H1 (cell line): Measurements from ENCODE around the gene NANOGP8. TPM values are rescaled to one million over a fixed set of nuclear protein-coding genes. Genes with fewer than 3 reads are reported as not detected.

ENCODE experiments used
- CTCF ChIA-PET: fragments of 300-600 bp; sonication (Branson Sonifier 250); formaldehyde crosslinking; loops from one replicate; lab custom pipeline; 2021; ENCODE audit not compliant: partially characterized antibody; lab: Charles Lee
- POLR2A ChIA-PET: fragments of 300-600 bp; sonication (Branson Sonifier 250); formaldehyde crosslinking; loops from one replicate; lab custom pipeline; 2021; ENCODE audit warnings: inconsistent platforms; ENCODE audit not compliant: partially characterized antibody; lab: Charles Lee
- DNase-seq, 2 experiments: peaks; one replicate each; pipeline versions ENCODE4 v3.0.0 to v3.0.0-alpha.2; 2010 to 2022; ENCODE audit warnings: low spot score in 2 of 2, low read depth in 1 of 2, mixed read lengths in 1 of 2
- FAIRE-seq: peaks from 2 replicates; lab custom pipeline; 2011; peaks lifted over from hg19 to GRCh38; lab: Jason Lieb, UNC
- H2AFZ ChIP-seq: 2 replicates; pipeline ENCODE4 v1.8.1; 2012; ENCODE audit warnings: low read length, inconsistent platforms
- H2AK5ac ChIP-seq: 2 replicates; pipeline ENCODE4 v1.6.1; 2013; ENCODE audit warnings: low read depth, low read length
- H2BK120ac ChIP-seq: replicated peaks from 2 replicates; pipeline ENCODE3; 2013; ENCODE audit warnings: low read depth, low read length, inconsistent platforms
- H2BK12ac ChIP-seq: 2 replicates; pipeline ENCODE4 v1.6.1; 2013; ENCODE audit warnings: low read depth, low read length
- H2BK15ac ChIP-seq: 2 replicates; pipeline ENCODE4 v1.6.1; 2013; ENCODE audit warnings: low read length
- H2BK20ac ChIP-seq: 2 replicates; pipeline ENCODE4 v1.6.1; 2013; ENCODE audit warnings: low read length
- H2BK5ac ChIP-seq: 2 replicates; pipeline ENCODE4 v1.6.1; 2013; ENCODE audit warnings: low read depth, low read length
- H3K14ac ChIP-seq: 2 replicates; pipeline ENCODE4 v1.6.1; 2013; ENCODE audit warnings: inconsistent platforms; ENCODE audit not compliant: insufficient read length
- H3K18ac ChIP-seq: 2 replicates; pipeline ENCODE4 v1.6.1; 2013; ENCODE audit warnings: low read length; ENCODE audit errors: extremely low read depth
- H3K23ac ChIP-seq: 2 replicates; pipeline ENCODE4 v1.6.1; 2013; ENCODE audit warnings: inconsistent platforms; ENCODE audit not compliant: insufficient read length
- H3K23me2 ChIP-seq: 2 replicates; pipeline ENCODE4 v1.6.1; 2013; ENCODE audit warnings: low read depth, low read length
- H3K27ac ChIP-seq: 2 replicates; pipeline ENCODE4 v1.6.1; 2011; ENCODE audit warnings: low read depth, low read length, inconsistent platforms
- H3K27me3 ChIP-seq, 4 experiments: replicated peaks in 1 of 4; 1 replicate in 1 of 4; 2 replicates in 3 of 4; pipeline versions ENCODE4 v1.6.1 to v1.8.1; 2011 to 2013; ENCODE audit warnings: low read length in 3 of 4, mild to moderate bottlenecking in 3 of 4, inconsistent platforms in 2 of 4, mixed read lengths in 2 of 4, moderate library complexity in 1 of 4; ENCODE audit not compliant: control insufficient read depth in 3 of 4, insufficient read depth in 3 of 4; ENCODE audit errors: extremely low read depth in 1 of 4
- H3K36me3 ChIP-seq, 4 experiments: 2 replicates each; pipeline versions ENCODE4 v1.6.1 to v1.8.1; 2011 to 2013; ENCODE audit warnings: mild to moderate bottlenecking in 4 of 4, low read length in 3 of 4, moderate library complexity in 2 of 4, control low read depth in 1 of 4, inconsistent platforms in 1 of 4; ENCODE audit not compliant: insufficient read depth in 4 of 4, control insufficient read depth in 2 of 4
- H3K4ac ChIP-seq: replicated peaks from 2 replicates; pipeline ENCODE3; 2013; ENCODE audit warnings: low read length, low read depth, mixed read lengths, inconsistent platforms; ENCODE audit not compliant: insufficient read length
- H3K4me1 ChIP-seq, 4 experiments: replicated peaks in 1 of 4; 1 replicate in 1 of 4; 2 replicates in 3 of 4; pipeline versions ENCODE4 v1.6.1 to v1.8.1; 2011 to 2013; ENCODE audit warnings: low read length in 3 of 4, inconsistent platforms in 2 of 4, mixed read lengths in 1 of 4; ENCODE audit not compliant: insufficient read depth in 4 of 4, control insufficient read depth in 3 of 4
- H3K4me2 ChIP-seq, 2 experiments: 2 replicates each; pipeline versions ENCODE4 v1.6.1 to v1.8.1; 2011 to 2013; ENCODE audit warnings: low read depth in 2 of 2, low read length in 2 of 2, control low read depth in 1 of 2, inconsistent platforms in 1 of 2, mild to moderate bottlenecking in 1 of 2; ENCODE audit not compliant: insufficient read depth in 1 of 2
- H3K4me3 ChIP-seq, 4 experiments: fragments of 200-600, 300-600 bp in 1 of 4; sonication (generic), shearing (Covaris generic), sonication (Bioruptor Twin) in 1 of 4; 2 replicates each; pipeline versions ENCODE4 v1.5.1 to v1.8.1; 2011 to 2016; ENCODE audit warnings: low read length in 4 of 4, low read depth in 3 of 4, control low read depth in 2 of 4, inconsistent platforms in 2 of 4, mild to moderate bottlenecking in 2 of 4, mixed read lengths in 1 of 4, moderate library complexity in 1 of 4; ENCODE audit not compliant: insufficient read depth in 2 of 4; ENCODE audit errors: extremely low read depth in 1 of 4
- H3K56ac ChIP-seq: replicated peaks from 2 replicates; pipeline ENCODE3; 2013; ENCODE audit warnings: low read depth, mild to moderate bottlenecking, mixed read lengths, low read length, inconsistent platforms; ENCODE audit not compliant: insufficient read length
- H3K79me1 ChIP-seq: 2 replicates; pipeline ENCODE4 v1.6.1; 2013; ENCODE audit warnings: low read depth, low read length, control low read depth
- H3K79me2 ChIP-seq, 2 experiments: 2 replicates each; pipeline versions ENCODE4 v1.6.1 to v1.8.1; 2012 to 2013; ENCODE audit warnings: low read length in 2 of 2, mild to moderate bottlenecking in 2 of 2, inconsistent platforms in 1 of 2; ENCODE audit not compliant: insufficient read depth in 2 of 2, control insufficient read depth in 1 of 2
- H3K9ac ChIP-seq, 4 experiments: replicated peaks in 1 of 4; 1 replicate in 1 of 4; 2 replicates in 3 of 4; pipeline versions ENCODE4 v1.6.1 to v1.8.1; 2011 to 2013; ENCODE audit warnings: low read depth in 3 of 4, low read length in 3 of 4, control low read depth in 2 of 4, mild to moderate bottlenecking in 2 of 4, moderate library complexity in 2 of 4, inconsistent platforms in 1 of 4; ENCODE audit errors: extremely low read depth in 1 of 4
- H3K9me3 ChIP-seq, 2 experiments: 2 replicates each; pipeline versions ENCODE4 v1.6.1 to v1.8.1; 2012 to 2013; ENCODE audit warnings: mild to moderate bottlenecking in 2 of 2, moderate library complexity in 2 of 2, control low read depth in 1 of 2, inconsistent platforms in 1 of 2, low read depth in 1 of 2, low read length in 1 of 2, mixed read lengths in 1 of 2; ENCODE audit not compliant: insufficient read depth in 2 of 2
- H4K20me1 ChIP-seq, 2 experiments: replicated peaks in 1 of 2; 2 replicates each; pipeline versions ENCODE3 to v1.8.1; 2011 to 2013; ENCODE audit warnings: inconsistent platforms in 2 of 2, low read length in 2 of 2, mild to moderate bottlenecking in 1 of 2; ENCODE audit not compliant: insufficient read depth in 2 of 2, control insufficient read depth in 1 of 2
- H4K5ac ChIP-seq: 2 replicates; pipeline ENCODE4 v1.6.1; 2013; ENCODE audit warnings: low read length, low read depth, mixed read lengths, inconsistent platforms; ENCODE audit not compliant: insufficient read length
- H4K8ac ChIP-seq: 2 replicates; pipeline ENCODE4 v1.8.0; 2013; ENCODE audit warnings: mild to moderate bottlenecking, moderate library complexity, low read length, inconsistent platforms; ENCODE audit not compliant: insufficient read depth; ENCODE audit errors: extremely low read depth
- H4K91ac ChIP-seq: replicated peaks from 2 replicates; pipeline ENCODE3; 2013; ENCODE audit warnings: low read length, mixed read lengths, inconsistent platforms; ENCODE audit not compliant: insufficient read length
- CEBPB ChIP-seq: IDR thresholded peaks from 2 replicates; pipeline ENCODE4 v1.6.1; 2012; ENCODE audit warnings: low read depth, low read length
- GABPA ChIP-seq: IDR thresholded peaks from 2 replicates; pipeline ENCODE4 v1.6.1; 2011; ENCODE audit warnings: mild to moderate bottlenecking, low read length, moderate library complexity, borderline replicate concordance; ENCODE audit not compliant: insufficient read depth
- GTF2F1 ChIP-seq: IDR thresholded peaks from 2 replicates; pipeline ENCODE4 v1.6.1; 2012; ENCODE audit warnings: low read depth, low read length, improper control_type of control experiment, borderline replicate concordance
- RAD21 ChIP-seq, 2 experiments: IDR thresholded peaks in 1 of 2; conservative IDR thresholded peaks in 1 of 2; 2 replicates each; pipeline ENCODE4 v1.6.1; 2011; ENCODE audit warnings: low read depth in 2 of 2, low read length in 2 of 2, improper control_type of control experiment in 1 of 2, inconsistent platforms in 1 of 2, mild to moderate bottlenecking in 1 of 2, moderate library complexity in 1 of 2
- RFX5 ChIP-seq: IDR thresholded peaks from 2 replicates; pipeline ENCODE4 v1.6.1; 2011; ENCODE audit warnings: low read depth, low read length, improper control_type of control experiment, borderline replicate concordance
- TAF1 ChIP-seq: IDR thresholded peaks from 2 replicates; pipeline ENCODE4 v1.6.1; 2011; ENCODE audit warnings: mild to moderate bottlenecking, low read depth, low read length
- WGBS, 2 experiments: shearing (Covaris generic) in 1 of 2; methylation state at CpG; one replicate each; pipeline versions ENCODE4 v1.1.6 to v1.1.7; 2013 to 2015; ENCODE audit warnings: low lambda C conversion rate in 2 of 2, mixed read lengths in 2 of 2, inconsistent platforms in 1 of 2, low coverage in 1 of 2, missing lambda C conversion rate in 1 of 2; ENCODE audit not compliant: insufficient replicate concordance in 2 of 2, insufficient coverage in 1 of 2, insufficient read length in 1 of 2; ENCODE audit errors: extremely low coverage in 1 of 2, missing lambda C conversion rate in 1 of 2; 5-methylcytosine and 5-hydroxymethylcytosine counted together
- polyA plus RNA-seq, 7 experiments: library from polyadenylated mRNA; depleted of rRNA in 3 of 7; stranded (reverse) in 5 of 7; unstranded in 2 of 7; fragments of >200 nt in 5 of 7; fragments of 200-250 nt in 2 of 7; gene quantifications; 1 replicate in 5 of 7; 2 replicates in 1 of 7; 4 replicates in 1 of 7; pipeline versions ENCODE4 v1.2.1 to v1.2.3, GENCODE V29; 2011 to 2013; ENCODE audit warnings: missing spikeins in 2 of 7, mixed read lengths in 2 of 7
- total RNA-seq: library from RNA; stranded (reverse); fragmentation: NEBNext Ultra II Directional; extraction: Animal tissue kit (Norgen Biotek cat#: 25700); gene quantifications from 2 replicates; pipeline ENCODE4 v1.2.1, GENCODE V29; 2021
- TF ChIP-seq, protein P1 (sequence below), 3 experiments: IDR thresholded peaks; 1 replicate in 2 of 3; 2 replicates in 1 of 3; pipeline versions ENCODE4 v1.5.1 to v1.6.1; 2011; ENCODE audit warnings: low read length in 3 of 3, mild to moderate bottlenecking in 3 of 3, inconsistent platforms in 2 of 3, low read depth in 1 of 3, moderate library complexity in 1 of 3; ENCODE audit not compliant: insufficient read depth in 1 of 3; ENCODE audit errors: control extremely low read depth in 1 of 3

The NANOGP8 gene
- total and polyA plus RNA-seq, 2 of the 8 experiments (the other 6 are each of a cell fraction or from before 2014, with no cell fraction given): 23.3 to 40.6 TPM

- H3K4me2 ChIP-seq: no peak overlapping the region
- no peak overlapping the region for H2AK5ac ChIP-seq
- no peak overlapping the region for H2AFZ ChIP-seq
- H3K23me2 ChIP-seq: no peaks in the 10 kb centered on the region; the same call in 1 of the 2 replicates
- ChIA-PET CTCF (no interaction called here), POLR2A (no interaction called here)
- H3K79me2 ChIP-seq: no peaks in the 10 kb centered on the region
- no peaks in the 10 kb centered on the region for H4K20me1 ChIP-seq
- H3K4me1 ChIP-seq: no peaks in the 10 kb centered on the region
- H3K23ac ChIP-seq: no peak overlapping the region
- H3K9ac ChIP-seq: no peak overlapping the region
- H3K36me3 ChIP-seq: no peaks in the 10 kb centered on the region
- no peak for DNase-seq
- FAIRE-seq: no peak
- H3K14ac ChIP-seq: no peak overlapping the region
- H2BK15ac ChIP-seq: no peak overlapping the region
- no peak overlapping the region for H4K91ac ChIP-seq
- no peak for TF ChIP-seq GTF2F1
- TF ChIP-seq CEBPB: no peak
- no peak for TF ChIP-seq GABPA
- no peak for TF ChIP-seq RFX5
- no peak for TF ChIP-seq TAF1
- TF ChIP-seq, protein P1, sequence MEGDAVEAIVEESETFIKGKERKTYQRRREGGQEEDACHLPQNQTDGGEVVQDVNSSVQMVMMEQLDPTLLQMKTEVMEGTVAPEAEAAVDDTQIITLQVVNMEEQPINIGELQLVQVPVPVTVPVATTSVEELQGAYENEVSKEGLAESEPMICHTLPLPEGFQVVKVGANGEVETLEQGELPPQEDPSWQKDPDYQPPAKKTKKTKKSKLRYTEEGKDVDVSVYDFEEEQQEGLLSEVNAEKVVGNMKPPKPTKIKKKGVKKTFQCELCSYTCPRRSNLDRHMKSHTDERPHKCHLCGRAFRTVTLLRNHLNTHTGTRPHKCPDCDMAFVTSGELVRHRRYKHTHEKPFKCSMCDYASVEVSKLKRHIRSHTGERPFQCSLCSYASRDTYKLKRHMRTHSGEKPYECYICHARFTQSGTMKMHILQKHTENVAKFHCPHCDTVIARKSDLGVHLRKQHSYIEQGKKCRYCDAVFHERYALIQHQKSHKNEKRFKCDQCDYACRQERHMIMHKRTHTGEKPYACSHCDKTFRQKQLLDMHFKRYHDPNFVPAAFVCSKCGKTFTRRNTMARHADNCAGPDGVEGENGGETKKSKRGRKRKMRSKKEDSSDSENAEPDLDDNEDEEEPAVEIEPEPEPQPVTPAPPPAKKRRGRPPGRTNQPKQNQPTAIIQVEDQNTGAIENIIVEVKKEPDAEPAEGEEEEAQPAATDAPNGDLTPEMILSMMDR (IDR thresholded peaks at IDR 0.05; ENCODE audit: control extremely low read depth in 1 of 3, insufficient read depth in 1 of 3, low read depth in 1 of 3, low read length in 3 of 3): no peak
- no peak for TF ChIP-seq RAD21 (IDR thresholded peaks at IDR 0.05 in 1 of 2, conservative IDR thresholded peaks at IDR 0.05 in 1 of 2; ENCODE audit: low read depth in 2 of 2, low read length in 2 of 2)
- H3K18ac ChIP-seq: no peak overlapping the region
- H3K79me1 ChIP-seq: no peaks in the 10 kb centered on the region
- H3K56ac ChIP-seq: no peak overlapping the region
- H3K4me3 ChIP-seq: no peak overlapping the region
- H3K4ac ChIP-seq: no peak overlapping the region
- H4K8ac ChIP-seq: no peak overlapping the region
- no peak overlapping the region for H2BK120ac ChIP-seq
- no peaks in the 10 kb centered on the region for H3K27me3 ChIP-seq
- no peaks in the 10 kb centered on the region for H3K9me3 ChIP-seq
- no peak overlapping the region for H2BK12ac ChIP-seq
- WGBS, 2 experiments: 92% methylated on average over 1 of the region's 1 CpG; no CpG with 5 or more reads in 1 of the 2 experiments
- H2BK5ac ChIP-seq: no peak overlapping the region
- H3K27ac ChIP-seq: no peak overlapping the region
- no peak overlapping the region for H2BK20ac ChIP-seq
- no peak overlapping the region for H4K5ac ChIP-seq
Observed at GRCh38 chr15:35130245-35130644, 45.1 kb upstream of the NANOGP8 start.
